Nephron (organoid): ENCODE results near the gene FBLL1.

Source experiments
- H3K27ac Mint-ChIP-seq, 3 experiments: 2 replicates each; pipeline ENCODE4 v1.8.0; 2020; ENCODE audit warnings: mixed read lengths in 3 of 3, mild to moderate bottlenecking in 2 of 3, moderate library complexity in 1 of 3
- H3K27me3 Mint-ChIP-seq: 2 replicates; pipeline ENCODE4 v1.8.0; 2021; ENCODE audit warnings: low read depth, mild to moderate bottlenecking, moderate library complexity, mixed read lengths
- H3K36me3 Mint-ChIP-seq: 2 replicates; pipeline ENCODE4 v1.8.0; 2020; ENCODE audit warnings: low read depth, mixed read lengths
- H3K4me1 Mint-ChIP-seq: 2 replicates; pipeline ENCODE4 v1.8.0; 2020; ENCODE audit warnings: mixed read lengths
- H3K4me3 Mint-ChIP-seq, 3 experiments: 2 replicates each; pipeline ENCODE4 v1.8.0; 2020; ENCODE audit warnings: mild to moderate bottlenecking in 3 of 3, mixed read lengths in 3 of 3, moderate library complexity in 2 of 3
- H3K9me3 Mint-ChIP-seq: 2 replicates; pipeline ENCODE4 v1.8.0; 2020; ENCODE audit warnings: mixed read lengths
- TF ChIP-seq, protein P1 (sequence below), 3 experiments: fragments of 200-600 bp; sonication (generic); IDR thresholded peaks; one replicate each; pipeline ENCODE4 v1.5.0; 2021; ENCODE audit warnings: antibody characterized with exemption in 3 of 3; ENCODE audit not compliant: unreplicated experiment in 3 of 3

FBLL1 gene

DNA sequence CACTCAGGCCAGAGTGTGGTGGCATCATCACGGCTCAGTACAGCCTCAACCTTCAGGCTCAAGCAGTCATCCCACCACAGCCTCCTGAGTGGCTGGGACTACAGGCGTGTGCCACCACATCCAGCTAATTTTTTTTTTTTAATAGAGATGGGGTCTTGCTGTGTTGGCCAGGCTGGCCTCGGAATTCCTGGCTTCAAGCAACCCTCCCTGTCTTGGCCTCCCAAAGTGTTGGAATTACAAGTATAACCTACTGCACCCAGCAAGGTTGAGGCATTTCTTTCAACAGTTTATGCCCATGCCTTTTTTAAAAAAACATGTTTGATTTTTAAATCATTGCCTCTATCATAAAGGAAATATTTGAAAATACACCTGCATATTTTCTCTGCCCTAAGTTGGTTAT, 40.0 kb upstream of the FBLL1 start:
- Mint-ChIP-seq H3K27ac (no peak overlapping the region), H3K4me3 (peak overlapping the region; percentile 33 to 76 (median 74)), H3K9me3 (no peaks in the 10 kb centered on the region), H3K36me3 (peaks cover 50% of the 10 kb centered on the region), H3K4me1 (peaks cover 13% of the 10 kb centered on the region), H3K27me3 (no peaks in the 10 kb centered on the region)
- TF ChIP-seq, protein P1, sequence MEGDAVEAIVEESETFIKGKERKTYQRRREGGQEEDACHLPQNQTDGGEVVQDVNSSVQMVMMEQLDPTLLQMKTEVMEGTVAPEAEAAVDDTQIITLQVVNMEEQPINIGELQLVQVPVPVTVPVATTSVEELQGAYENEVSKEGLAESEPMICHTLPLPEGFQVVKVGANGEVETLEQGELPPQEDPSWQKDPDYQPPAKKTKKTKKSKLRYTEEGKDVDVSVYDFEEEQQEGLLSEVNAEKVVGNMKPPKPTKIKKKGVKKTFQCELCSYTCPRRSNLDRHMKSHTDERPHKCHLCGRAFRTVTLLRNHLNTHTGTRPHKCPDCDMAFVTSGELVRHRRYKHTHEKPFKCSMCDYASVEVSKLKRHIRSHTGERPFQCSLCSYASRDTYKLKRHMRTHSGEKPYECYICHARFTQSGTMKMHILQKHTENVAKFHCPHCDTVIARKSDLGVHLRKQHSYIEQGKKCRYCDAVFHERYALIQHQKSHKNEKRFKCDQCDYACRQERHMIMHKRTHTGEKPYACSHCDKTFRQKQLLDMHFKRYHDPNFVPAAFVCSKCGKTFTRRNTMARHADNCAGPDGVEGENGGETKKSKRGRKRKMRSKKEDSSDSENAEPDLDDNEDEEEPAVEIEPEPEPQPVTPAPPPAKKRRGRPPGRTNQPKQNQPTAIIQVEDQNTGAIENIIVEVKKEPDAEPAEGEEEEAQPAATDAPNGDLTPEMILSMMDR (IDR thresholded peaks at IDR 0.05; ENCODE audit: unreplicated experiment in 3 of 3) = no peak

DNA sequence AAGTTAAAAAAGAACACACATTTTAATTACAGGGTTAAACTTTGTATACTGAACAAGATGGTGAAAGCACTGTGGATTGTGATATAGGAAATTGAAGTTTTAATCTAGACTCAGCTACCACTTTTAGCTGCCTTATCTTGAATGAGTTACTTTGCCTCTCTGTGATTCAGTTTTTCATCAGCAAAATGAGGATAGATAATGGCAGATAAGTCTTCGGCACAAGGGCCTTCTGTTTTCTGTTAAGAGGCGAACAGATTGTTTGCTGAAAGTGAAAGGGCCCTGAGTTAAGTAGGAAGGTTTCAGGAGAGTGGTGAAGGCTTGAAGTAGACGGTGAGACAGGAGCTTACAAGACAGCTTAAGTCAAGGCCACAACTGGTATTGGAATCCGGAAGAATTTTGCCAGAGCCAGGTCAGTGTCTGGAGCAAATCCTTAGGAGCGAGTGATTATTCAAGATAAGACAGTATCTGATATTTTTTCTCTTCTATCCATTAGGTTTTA, 35.0 kb upstream of the FBLL1 start:
- H3K4me1 Mint-ChIP-seq = peaks cover 5% of the 10 kb centered on the region

DNA sequence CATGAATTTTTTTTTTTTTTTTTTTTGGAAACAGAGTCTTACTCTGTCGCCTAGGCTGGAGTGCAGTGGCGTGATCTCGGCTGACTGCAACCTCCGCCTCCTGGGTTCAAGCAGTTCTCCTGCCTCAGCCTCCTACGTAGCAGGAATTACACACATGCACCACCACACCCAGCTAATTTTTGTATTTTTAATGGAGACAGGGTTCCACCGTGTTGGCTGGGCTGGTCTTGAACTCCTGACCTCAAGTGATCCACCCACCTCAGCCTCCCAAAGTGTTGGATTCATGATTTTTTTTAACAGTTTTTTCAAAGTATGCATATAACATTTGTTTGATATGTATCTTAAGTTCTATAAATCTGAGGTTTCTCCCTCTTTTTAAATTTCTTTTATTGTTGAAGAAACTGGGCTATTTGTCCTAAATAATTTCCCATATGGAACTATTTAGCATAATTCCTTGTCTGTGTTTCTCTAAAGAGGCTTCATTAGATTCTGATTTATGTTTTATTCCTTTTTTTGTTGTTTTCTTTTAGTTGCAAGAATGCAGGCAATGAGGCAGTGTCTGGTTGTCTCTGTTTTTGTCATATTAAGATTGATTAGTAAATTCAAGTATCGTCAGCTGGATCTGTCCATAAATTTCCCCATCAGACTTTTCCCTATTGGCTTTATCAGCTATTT, 26.4 kb upstream of the FBLL1 start:
- H3K27me3 Mint-ChIP-seq = no peaks in the 10 kb centered on the region
- peaks cover 56% of the 10 kb centered on the region for H3K36me3 Mint-ChIP-seq
- TF ChIP-seq, protein P1 (IDR thresholded peaks at IDR 0.05; ENCODE audit: unreplicated experiment in 3 of 3) = no peak
- no peaks in the 10 kb centered on the region for H3K4me1 Mint-ChIP-seq
- no peak overlapping the region for H3K4me3 Mint-ChIP-seq
- no peak overlapping the region for H3K27ac Mint-ChIP-seq
- H3K9me3 Mint-ChIP-seq = no peaks in the 10 kb centered on the region

More for the DNA sequence above, 35.0 kb upstream of the FBLL1 start:
- Mint-ChIP-seq H3K36me3 (peaks cover 77% of the 10 kb centered on the region), H3K4me3 (no peak overlapping the region), H3K27me3 (no peaks in the 10 kb centered on the region), H3K27ac (no peak overlapping the region), H3K9me3 (no peaks in the 10 kb centered on the region)
- TF ChIP-seq, protein P1 (IDR thresholded peaks at IDR 0.05; ENCODE audit: unreplicated experiment in 3 of 3) = no peak

DNA sequence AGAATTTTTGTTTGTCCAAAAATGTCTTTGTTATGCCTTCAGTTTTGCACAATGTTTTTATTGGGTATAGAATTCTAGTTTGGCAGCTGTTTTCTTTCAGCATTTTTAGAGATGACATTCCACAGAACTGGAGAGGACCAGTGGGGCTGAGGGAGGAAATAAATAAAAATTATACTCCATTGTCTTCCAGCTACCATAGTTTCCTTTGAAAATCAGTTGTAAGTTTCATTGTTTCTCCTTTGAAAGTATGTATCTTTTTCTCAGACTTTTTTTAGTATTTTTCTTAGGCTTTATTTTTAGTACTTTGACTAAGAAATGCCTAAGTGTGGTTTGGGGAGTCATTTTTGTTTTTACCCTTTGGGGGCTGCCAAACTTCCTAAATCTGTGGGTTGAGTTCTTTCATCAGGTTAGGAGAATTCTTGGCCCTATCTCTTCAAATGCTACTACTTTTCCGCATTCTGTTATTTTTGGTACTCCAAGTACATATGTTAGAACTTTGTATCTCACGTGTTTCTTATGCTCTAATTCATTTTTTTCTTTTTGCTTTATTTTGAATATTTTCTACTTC, 15.2 kb upstream of the FBLL1 start:
- H3K27me3 Mint-ChIP-seq = no peaks in the 10 kb centered on the region
- no peaks in the 10 kb centered on the region for H3K4me1 Mint-ChIP-seq
- H3K36me3 Mint-ChIP-seq = peaks cover 94% of the 10 kb centered on the region
- peaks cover 43% of the 10 kb centered on the region for H3K9me3 Mint-ChIP-seq
- H3K4me3 Mint-ChIP-seq = no peak overlapping the region
- TF ChIP-seq, protein P1 (IDR thresholded peaks at IDR 0.05; ENCODE audit: unreplicated experiment in 3 of 3) = no peak
- no peak overlapping the region for H3K27ac Mint-ChIP-seq

DNA sequence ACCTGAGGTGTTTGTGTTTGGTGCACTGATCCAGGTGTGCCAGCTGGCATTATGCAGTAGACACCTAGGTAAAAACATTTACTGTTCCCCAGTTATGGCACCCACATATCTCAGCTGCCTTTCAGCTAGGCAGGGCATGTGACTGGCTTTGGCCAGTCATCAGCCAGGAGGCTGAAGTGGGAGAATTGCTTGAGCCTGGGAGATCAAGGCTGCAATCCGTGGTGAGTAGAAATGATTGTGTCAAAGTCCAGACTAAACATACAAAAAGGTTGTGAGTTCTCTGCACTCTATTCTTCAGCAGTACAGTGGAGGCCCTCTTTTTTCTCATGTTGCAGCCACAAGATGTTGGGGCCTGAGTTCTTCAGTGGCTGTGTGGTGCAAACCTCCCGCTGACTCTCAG, 3.2 kb upstream of the FBLL1 start:
- no peaks in the 10 kb centered on the region for H3K4me1 Mint-ChIP-seq
- H3K4me3 Mint-ChIP-seq = no peak overlapping the region
- H3K27me3 Mint-ChIP-seq = peaks cover 27% of the 10 kb centered on the region
- no peak overlapping the region for H3K27ac Mint-ChIP-seq
- H3K9me3 Mint-ChIP-seq = no peaks in the 10 kb centered on the region
- TF ChIP-seq, protein P1 (IDR thresholded peaks at IDR 0.05; ENCODE audit: unreplicated experiment in 3 of 3) = no peak
- peaks cover 7% of the 10 kb centered on the region for H3K36me3 Mint-ChIP-seq
